Body of pancreas (tissue), 4 donors: ENCODE data around the gene ZSCAN2.

ENCODE experiments used
- CTCF ChIP-seq, 7 experiments: fragments of 450-650 bp in 4 of 7; fragments of 200-600 bp in 3 of 7; sonication (generic) in 3 of 7; IDR thresholded peaks; one replicate each; pipeline ENCODE4 v1.5.1; 2016 to 2019; ENCODE audit warnings: antibody characterized with exemption in 7 of 7
- POLR2A ChIP-seq, 3 donors: fragments of 450-650 bp; IDR thresholded peaks; one replicate each; pipeline ENCODE4 v1.6.1; 2016; ENCODE audit warnings: antibody characterized with exemption in 3 of 3, mild to moderate bottlenecking in 2 of 3

GRCh38 chr15:84633311-84634227 is 32.8 kb downstream of the ZSCAN2 start:
- TF ChIP-seq CTCF (IDR thresholded peaks at IDR 0.05) (no peak), POLR2A (IDR thresholded peaks at IDR 0.05) (peak; percentile 62 to 77 (median 76))
